Stimulated activated CD8-positive, alpha-beta memory T cell treated with anti-CD3 and anti-CD28 coated beads, Interleukin-15, amount 100 ng/mL, for 24 hours (primary cell): ENCODE results near the gene PTCH1.

Experiments
- DNase-seq: peaks from one replicate; pipeline ENCODE4 v3.0.0-alpha.2; 2020; ENCODE audit warnings: low read depth

The PTCH1 gene

GRCh38 chr9:95516734-95517558, at the start of gene PTCH1:
Gene PTCH1, minus strand, starts transcription at chr9:95516971.
- DNase-seq: no peak

GRCh38 chr9:95565982-95566381, 49.2 kb upstream of the PTCH1 start:
- no peak for DNase-seq

GRCh38 chr9:95561913-95562312, 45.1 kb upstream of the PTCH1 start:
- DNase-seq: no peak

- no peak for DNase-seq
These were observed 40.4 kb upstream of the PTCH1 start for GRCh38 chr9:95557142-95557541.

- no peak for DNase-seq
These were observed 39.8 kb upstream of the PTCH1 start for GRCh38 chr9:95556521-95556920.

- DNase-seq: no peak
These were observed 36.2 kb upstream of the PTCH1 start for GRCh38 chr9:95552814-95553546.

- DNase-seq: no peak
These were observed 35.5 kb upstream of the PTCH1 start for GRCh38 chr9:95552255-95552654.

- DNase-seq: no peak
These were observed 34.6 kb upstream of the PTCH1 start for GRCh38 chr9:95551406-95551805.

- DNase-seq: no peak
These were observed 29.2 kb upstream of the PTCH1 start for GRCh38 chr9:95545831-95546567.

GRCh38 chr9:95533996-95534680, 17.4 kb upstream of the PTCH1 start:
- DNase-seq: no peak

- DNase-seq: no peak
These were observed 13.1 kb upstream of the PTCH1 start for GRCh38 chr9:95529910-95530309.

GRCh38 chr9:95528908-95529502, 12.2 kb upstream of the PTCH1 start:
- no peak for DNase-seq

- no peak for DNase-seq
These were observed 6.2 kb upstream of the PTCH1 start for GRCh38 chr9:95522871-95523370.

GRCh38 chr9:95521699-95522098, 4.9 kb upstream of the PTCH1 start:
- no peak for DNase-seq

GRCh38 chr9:95517559-95518425, 1.0 kb upstream of the PTCH1 start:
- DNase-seq: no peak

- no peak for DNase-seq
These were observed 494 bp downstream of the PTCH1 start for GRCh38 chr9:95516221-95516733.

- no peak for DNase-seq
These were observed 1.3 kb downstream of the PTCH1 start for GRCh38 chr9:95515272-95516113.

- DNase-seq: no peak
These were observed 2.4 kb downstream of the PTCH1 start for GRCh38 chr9:95514342-95514741.

GRCh38 chr9:95513711-95514110, 3.1 kb downstream of the PTCH1 start:
- DNase-seq: no peak
